ENCODE measurements around the gene GALM. TPM values are rescaled to one million over a fixed set of nuclear protein-coding genes. Genes with fewer than 3 reads are reported as not detected.
"Not testable (repeated sequence)": the region's sequence is repeated elsewhere in the genome, so short reads cannot be mapped to it uniquely, and the experiment has no call there.

The GALM gene
- total RNA-seq, 3 donors from 2014 or later, result 27.0 to 62.7 (median 58.0) TPM

DNA sequence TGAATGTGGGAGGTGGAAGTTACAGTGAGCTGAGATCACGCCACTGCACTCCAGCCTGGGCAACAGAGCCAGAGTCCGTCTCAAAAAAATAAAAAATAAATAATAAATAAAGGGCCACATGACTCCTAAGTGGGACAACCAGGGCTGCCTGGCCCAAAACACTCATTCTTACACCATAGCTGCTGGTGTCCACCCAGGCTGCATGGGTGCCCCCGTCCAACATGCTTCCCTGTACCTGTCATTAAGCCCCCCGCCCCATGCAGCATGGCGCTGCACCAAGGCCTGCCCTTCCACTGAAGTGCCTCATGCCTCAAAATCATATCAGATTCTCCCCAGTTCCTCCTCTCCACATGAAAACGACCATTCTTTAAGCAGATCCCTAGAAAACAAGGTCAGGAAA, 10.8 kb downstream of the GALM start:
- DNase-seq, result no peak
- ATAC-seq, result no peak
- H3K4me3 ChIP-seq, result no peak overlapping the region
- TF ChIP-seq, protein P1, sequence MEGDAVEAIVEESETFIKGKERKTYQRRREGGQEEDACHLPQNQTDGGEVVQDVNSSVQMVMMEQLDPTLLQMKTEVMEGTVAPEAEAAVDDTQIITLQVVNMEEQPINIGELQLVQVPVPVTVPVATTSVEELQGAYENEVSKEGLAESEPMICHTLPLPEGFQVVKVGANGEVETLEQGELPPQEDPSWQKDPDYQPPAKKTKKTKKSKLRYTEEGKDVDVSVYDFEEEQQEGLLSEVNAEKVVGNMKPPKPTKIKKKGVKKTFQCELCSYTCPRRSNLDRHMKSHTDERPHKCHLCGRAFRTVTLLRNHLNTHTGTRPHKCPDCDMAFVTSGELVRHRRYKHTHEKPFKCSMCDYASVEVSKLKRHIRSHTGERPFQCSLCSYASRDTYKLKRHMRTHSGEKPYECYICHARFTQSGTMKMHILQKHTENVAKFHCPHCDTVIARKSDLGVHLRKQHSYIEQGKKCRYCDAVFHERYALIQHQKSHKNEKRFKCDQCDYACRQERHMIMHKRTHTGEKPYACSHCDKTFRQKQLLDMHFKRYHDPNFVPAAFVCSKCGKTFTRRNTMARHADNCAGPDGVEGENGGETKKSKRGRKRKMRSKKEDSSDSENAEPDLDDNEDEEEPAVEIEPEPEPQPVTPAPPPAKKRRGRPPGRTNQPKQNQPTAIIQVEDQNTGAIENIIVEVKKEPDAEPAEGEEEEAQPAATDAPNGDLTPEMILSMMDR (IDR thresholded peaks at IDR 0.05), result no peak
- no peaks in the 10 kb centered on the region for H3K9me3 ChIP-seq
- peaks cover 8% of the 10 kb centered on the region for H3K4me1 ChIP-seq (ENCODE audit: low read depth)
- no peaks in the 10 kb centered on the region for H3K36me3 ChIP-seq (ENCODE audit: low read depth)
- intact Hi-C loops (cut with DNase I, micrococcal nuclease), result no loop called here

DNA sequence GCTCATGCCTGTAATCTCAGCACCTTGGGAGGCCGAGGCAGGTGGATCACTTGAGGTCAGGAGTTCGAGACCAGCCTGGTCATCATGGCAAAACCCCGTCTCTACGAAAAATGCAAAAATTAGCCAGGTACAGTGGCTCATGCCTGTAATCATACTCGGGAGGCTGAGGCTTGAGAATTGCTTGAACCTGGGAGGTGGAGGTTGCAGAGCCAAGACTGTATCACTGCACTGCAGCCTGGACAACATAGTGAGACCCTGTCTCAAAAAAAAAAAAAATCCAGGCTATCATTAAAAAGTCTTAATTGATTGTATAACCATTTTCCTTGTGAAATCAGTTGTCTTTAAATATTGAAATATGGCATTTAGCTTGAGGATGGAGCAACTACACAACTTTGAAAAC, 15.0 kb downstream of the GALM start:
- H3K36me3 ChIP-seq (ENCODE audit: low read depth); H3K4me3 ChIP-seq; intact Hi-C loops (cut with DNase I, micrococcal nuclease); H3K9me3 ChIP-seq; H3K4me1 ChIP-seq (ENCODE audit: low read depth); DNase-seq; ATAC-seq: not testable (repeated sequence)

DNA sequence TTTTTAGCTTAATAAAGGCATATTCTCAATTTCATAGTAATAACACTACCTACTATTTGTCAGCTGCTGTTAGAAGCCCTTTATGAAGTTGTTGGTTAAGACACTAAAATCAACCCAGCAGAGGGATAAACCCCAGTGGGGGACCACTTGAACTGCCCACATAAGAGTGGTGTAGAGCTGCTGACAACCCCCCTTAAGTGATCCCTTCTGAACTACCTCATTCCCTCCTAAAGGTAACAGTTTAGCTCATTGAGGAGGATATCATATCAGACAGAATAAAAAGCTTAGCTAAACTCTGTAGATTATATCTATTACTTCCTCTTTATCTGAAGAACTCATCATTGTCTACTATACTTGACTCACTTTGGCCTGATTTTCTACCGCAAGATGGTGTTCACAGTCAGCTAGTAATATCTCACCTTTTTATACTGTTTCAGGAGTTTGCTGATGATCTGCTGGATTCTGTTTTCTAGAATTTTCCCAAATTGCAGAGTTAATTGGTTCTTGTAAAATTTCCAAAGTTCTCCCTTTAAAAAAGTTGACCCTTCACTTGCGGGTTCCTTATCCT, 16.2 kb downstream of the GALM start:
- Histone ChIP-seq H3K9me3 (no peaks in the 10 kb centered on the region), H3K4me1 (ENCODE audit: low read depth) (peaks cover 5% of the 10 kb centered on the region), H3K4me3 (no peak overlapping the region), H3K36me3 (ENCODE audit: low read depth) (no peaks in the 10 kb centered on the region)
- DNase-seq, result no peak
- TF ChIP-seq, protein P1 (IDR thresholded peaks at IDR 0.05), result no peak
- ATAC-seq, result peak; percentile 36
- intact Hi-C loops (cut with DNase I, micrococcal nuclease), result no loop called here

DNA sequence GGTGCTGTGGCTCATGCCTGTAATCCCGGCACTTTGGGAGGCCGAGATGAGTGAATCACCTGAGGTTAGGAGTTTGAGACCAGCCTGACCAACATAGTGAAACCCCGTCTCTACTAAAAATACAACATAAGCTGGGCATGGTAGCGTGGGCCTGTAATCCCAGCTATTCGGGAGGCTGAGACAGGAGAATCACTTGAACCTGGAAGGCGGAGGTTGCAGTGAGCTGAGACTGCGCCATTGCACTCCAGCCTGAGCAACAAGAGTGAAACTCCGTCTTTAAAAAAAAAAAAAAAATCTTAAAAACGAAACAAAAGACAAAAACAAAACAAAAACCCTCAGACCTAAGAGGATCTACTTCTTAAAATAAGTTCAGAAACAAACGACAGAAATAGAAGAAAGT, 16.7 kb downstream of the GALM start:
- H3K4me1 ChIP-seq (ENCODE audit: low read depth); H3K9me3 ChIP-seq; DNase-seq; ATAC-seq; H3K36me3 ChIP-seq (ENCODE audit: low read depth); H3K4me3 ChIP-seq; intact Hi-C loops (cut with DNase I, micrococcal nuclease): not testable (repeated sequence)

DNA sequence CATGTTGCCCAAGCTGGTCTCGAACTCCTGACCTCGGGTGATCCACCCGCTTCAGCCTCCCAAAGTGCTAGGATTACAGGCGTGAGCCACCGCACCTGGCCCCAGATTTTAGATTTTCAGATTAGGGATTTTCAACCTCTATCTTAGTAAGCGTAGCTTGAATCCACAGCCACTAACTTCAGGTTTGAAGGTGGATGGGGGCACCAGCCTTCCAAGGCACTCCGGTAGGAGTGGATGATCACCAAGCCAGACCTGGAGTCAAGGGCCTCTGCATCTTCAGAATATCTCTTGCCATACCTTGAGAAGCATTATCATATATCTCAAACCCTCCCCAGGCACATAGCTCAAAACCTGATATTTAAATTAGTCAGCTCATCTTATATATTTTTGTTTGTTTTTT, 17.9 kb downstream of the GALM start:
- no peaks in the 10 kb centered on the region for H3K9me3 ChIP-seq
- DNase-seq (no peak), ATAC-seq (no peak)
- H3K4me1 ChIP-seq (ENCODE audit: low read depth), result no peaks in the 10 kb centered on the region
- intact Hi-C loops (cut with DNase I, micrococcal nuclease), result no loop called here
- TF ChIP-seq, protein P1 (IDR thresholded peaks at IDR 0.05), result no peak
- no peak overlapping the region for H3K4me3 ChIP-seq
- no peaks in the 10 kb centered on the region for H3K36me3 ChIP-seq (ENCODE audit: low read depth)

DNA sequence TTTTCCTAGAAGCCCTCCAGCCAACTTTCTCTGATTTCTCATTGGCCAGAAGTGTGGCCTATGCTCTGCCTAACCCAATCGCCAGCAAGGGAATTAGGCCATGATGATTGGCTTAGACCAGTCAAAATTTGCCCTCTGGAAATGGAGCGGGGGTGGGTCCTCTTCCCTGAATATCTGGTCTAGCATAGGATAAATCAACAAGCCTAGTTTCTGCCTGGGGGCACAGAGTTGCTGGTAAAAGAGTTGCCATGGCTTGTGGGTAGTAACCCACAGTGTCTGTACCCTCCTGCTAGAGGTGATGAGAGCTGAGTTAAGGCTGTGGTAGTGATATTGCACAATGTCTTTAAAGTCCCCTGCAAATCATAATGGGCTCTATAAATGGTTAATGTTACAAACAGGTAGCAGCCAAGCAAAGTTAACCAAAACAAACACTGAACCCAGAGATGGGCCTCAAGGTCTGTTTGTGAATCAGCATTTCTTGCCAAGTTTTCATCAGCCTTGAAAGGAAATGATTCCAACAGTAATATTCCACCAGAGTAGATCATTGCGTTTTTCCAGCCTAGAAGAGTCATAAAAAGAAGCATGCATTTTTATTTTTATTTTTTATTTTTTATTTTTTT, 19.3 kb downstream of the GALM start:
- TF ChIP-seq, protein P1 (IDR thresholded peaks at IDR 0.05), result no peak
- H3K36me3 ChIP-seq (ENCODE audit: low read depth), result no peaks in the 10 kb centered on the region
- no peak for DNase-seq
- intact Hi-C loops (cut with DNase I, micrococcal nuclease), result no loop called here
- no peaks in the 10 kb centered on the region for H3K9me3 ChIP-seq
- no peak overlapping the region for H3K4me3 ChIP-seq
- peaks cover 3% of the 10 kb centered on the region for H3K4me1 ChIP-seq (ENCODE audit: low read depth)
- peak; percentile 68 for ATAC-seq
